Activated CD4-positive, alpha-beta T cell treated with anti-CD3 and anti-CD28 coated beads, Interleukin-2, amount 10 ng/mL, durations not matched to agents 24 days and 14 days (primary cell): ENCODE results near the gene CUX1. TPM values are rescaled to one million over a fixed set of nuclear protein-coding genes. Genes with fewer than 3 reads are reported as not detected.
"Not testable (repeated sequence)": the region's sequence is repeated elsewhere in the genome, so short reads cannot be mapped to it uniquely, and the experiment has no call there.

Source experiments
- DNase-seq: peaks from one replicate; pipeline ENCODE4 v3.0.0; 2022
- H3K27ac Mint-ChIP-seq: one replicate; pipeline ENCODE4 v1.8.0; 2022; ENCODE audit warnings: mild to moderate bottlenecking, mixed read lengths
- H3K27me3 Mint-ChIP-seq: one replicate; pipeline ENCODE4 v1.8.0; 2022; ENCODE audit warnings: mixed read lengths
- H3K36me3 Mint-ChIP-seq: one replicate; pipeline ENCODE4 v1.8.0; 2022; ENCODE audit warnings: low read depth, mild to moderate bottlenecking, mixed read lengths
- H3K4me1 Mint-ChIP-seq: one replicate; pipeline ENCODE4 v1.8.0; 2021; ENCODE audit warnings: mixed read lengths
- H3K4me3 Mint-ChIP-seq: one replicate; pipeline ENCODE4 v1.8.0; 2022; ENCODE audit warnings: mild to moderate bottlenecking, moderate library complexity, mixed read lengths
- H3K9me3 Mint-ChIP-seq: one replicate; pipeline ENCODE4 v1.8.0; 2021; ENCODE audit warnings: mixed read lengths
- intact Hi-C: fragments of 100-400 bp; cut with micrococcal nuclease; formaldehyde crosslinking; loops from one replicate; pipeline ENCODE4 v1.15.1; 2023
- total RNA-seq: library from RNA; stranded (reverse); gene quantifications from 2 replicates; pipeline ENCODE4 v1.2.3, GENCODE V29; 2022

The CUX1 gene
- total RNA-seq, 1 donor from 2014 or later = 31.5 TPM

DNA sequence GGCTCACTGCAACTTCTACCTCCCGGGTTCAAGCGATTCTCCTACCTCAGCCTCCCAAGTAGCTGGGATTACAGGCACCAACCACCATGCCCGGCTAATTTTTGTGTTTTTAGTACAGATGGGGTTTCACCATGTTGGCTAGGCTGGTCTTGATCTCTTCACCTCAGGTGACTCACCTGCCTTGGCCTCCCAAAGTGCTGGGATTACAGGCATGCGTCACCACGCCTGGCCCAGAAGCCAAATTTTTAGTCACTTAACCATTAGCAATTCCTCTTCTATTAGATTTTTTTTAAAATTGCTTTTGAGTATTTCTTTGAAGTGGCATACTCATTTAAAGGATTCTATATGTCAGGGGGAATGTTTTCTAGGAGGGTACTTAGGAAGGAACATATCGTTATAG, 112.5 kb downstream of the CUX1 start:
- DNase-seq, intact Hi-C loops, H3K27ac Mint-ChIP-seq, H3K4me3 Mint-ChIP-seq, H3K36me3 Mint-ChIP-seq, H3K4me1 Mint-ChIP-seq, H3K9me3 Mint-ChIP-seq, H3K27me3 Mint-ChIP-seq: not testable (repeated sequence)

DNA sequence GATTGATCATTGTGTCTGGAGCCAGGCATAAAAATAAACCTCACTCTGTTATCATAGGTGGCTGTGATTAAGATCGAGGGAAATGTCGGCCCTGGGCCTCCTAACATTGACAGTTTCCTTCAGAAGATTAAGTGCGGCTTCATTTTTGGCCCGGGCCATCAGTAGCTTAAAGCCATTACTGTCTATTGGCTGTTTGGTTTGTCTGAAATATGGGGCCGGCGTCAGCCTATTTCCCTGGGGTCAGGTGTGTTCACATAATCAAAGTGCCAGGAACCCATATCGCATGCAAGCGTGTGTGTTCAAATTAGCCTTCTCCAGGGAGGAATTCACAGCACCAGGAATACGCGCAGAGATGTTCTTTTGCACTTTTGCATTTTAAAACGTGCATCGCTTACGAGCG, 114.7 kb downstream of the CUX1 start:
- Mint-ChIP-seq H3K27me3 (no peaks in the 10 kb centered on the region), H3K4me3 (no peak overlapping the region), H3K36me3 (peaks cover 4% of the 10 kb centered on the region), H3K27ac (no peak overlapping the region), H3K4me1 (no peaks in the 10 kb centered on the region), H3K9me3 (no peaks in the 10 kb centered on the region)
- intact Hi-C loops = no loop called here
- DNase-seq = no peak

DNA sequence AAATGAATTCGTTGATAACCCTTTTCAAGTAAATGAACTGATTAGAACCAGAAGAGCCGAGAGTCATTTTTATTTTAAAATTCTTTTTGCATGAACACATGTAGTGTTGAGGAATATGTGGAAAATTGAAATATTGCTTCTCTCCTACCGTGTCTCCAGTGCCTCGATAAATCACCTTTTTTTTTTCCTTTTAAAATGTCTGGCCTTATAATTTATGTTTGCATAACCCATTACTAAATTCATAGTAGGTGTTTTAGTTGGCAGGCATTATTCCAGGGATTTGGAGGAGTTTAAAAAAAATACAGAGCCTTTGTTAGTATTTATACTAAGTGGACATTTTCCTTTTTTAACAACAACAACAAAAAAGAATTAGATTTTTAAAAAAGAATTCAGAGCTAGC, 115.6 kb downstream of the CUX1 start:
- peaks cover 4% of the 10 kb centered on the region for H3K36me3 Mint-ChIP-seq
- H3K4me3 Mint-ChIP-seq = no peak overlapping the region
- intact Hi-C loops = no loop called here
- H3K9me3 Mint-ChIP-seq = no peaks in the 10 kb centered on the region
- H3K27ac Mint-ChIP-seq = no peak overlapping the region
- H3K27me3 Mint-ChIP-seq = no peaks in the 10 kb centered on the region
- DNase-seq = no peak
- no peaks in the 10 kb centered on the region for H3K4me1 Mint-ChIP-seq

DNA sequence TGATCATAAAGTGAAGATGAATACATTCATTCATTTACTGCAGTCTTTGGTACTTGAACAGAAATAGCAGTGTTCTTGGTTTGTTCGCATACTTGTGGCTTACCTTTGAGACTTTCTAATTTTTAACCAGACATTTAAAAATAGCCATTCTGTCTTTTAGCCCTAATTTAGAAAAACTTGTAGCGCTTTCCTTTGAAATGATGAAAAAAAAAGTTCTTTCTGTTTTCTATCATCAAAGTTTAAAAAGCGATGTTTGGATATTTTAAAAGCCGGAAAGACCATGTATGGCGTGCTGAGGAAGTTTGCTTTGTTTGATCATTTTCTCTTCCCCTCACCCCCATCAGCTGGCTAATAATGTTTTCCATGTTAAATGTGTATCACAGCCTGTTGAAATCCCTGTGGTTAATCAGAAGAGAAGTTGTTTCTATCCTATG, 116.3 kb downstream of the CUX1 start:
- Mint-ChIP-seq H3K4me3 (no peak overlapping the region), H3K9me3 (no peaks in the 10 kb centered on the region), H3K27ac (no peak overlapping the region), H3K4me1 (no peaks in the 10 kb centered on the region), H3K27me3 (no peaks in the 10 kb centered on the region), H3K36me3 (peaks cover 4% of the 10 kb centered on the region)
- intact Hi-C loops = no loop called here
- no peak for DNase-seq

DNA sequence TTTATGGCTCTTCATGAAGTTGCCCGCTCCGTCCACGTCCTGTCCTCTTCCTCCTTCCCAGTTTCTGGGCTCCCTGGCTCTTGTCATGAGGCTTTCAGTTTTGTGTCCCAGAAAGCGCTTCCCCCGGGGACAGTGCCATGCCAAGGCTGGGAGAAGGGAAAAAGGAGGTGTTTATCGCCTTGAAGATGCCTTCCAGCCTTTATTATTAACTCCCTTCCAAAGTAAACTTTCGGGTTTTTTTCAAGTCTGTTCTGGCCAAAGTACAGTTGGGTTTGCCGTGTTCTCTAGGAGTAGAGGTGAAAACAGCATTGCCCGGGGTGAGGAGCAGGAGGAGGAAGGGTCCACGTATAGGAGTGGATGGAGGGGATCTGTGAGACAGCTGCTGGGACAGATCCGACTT, 117.2 kb downstream of the CUX1 start:
- H3K4me1 Mint-ChIP-seq = no peaks in the 10 kb centered on the region
- no peaks in the 10 kb centered on the region for H3K9me3 Mint-ChIP-seq
- intact Hi-C loops = no loop called here
- H3K27ac Mint-ChIP-seq = no peak overlapping the region
- no peak for DNase-seq
- H3K36me3 Mint-ChIP-seq = peaks cover 4% of the 10 kb centered on the region
- H3K27me3 Mint-ChIP-seq = no peaks in the 10 kb centered on the region
- H3K4me3 Mint-ChIP-seq = no peak overlapping the region

DNA sequence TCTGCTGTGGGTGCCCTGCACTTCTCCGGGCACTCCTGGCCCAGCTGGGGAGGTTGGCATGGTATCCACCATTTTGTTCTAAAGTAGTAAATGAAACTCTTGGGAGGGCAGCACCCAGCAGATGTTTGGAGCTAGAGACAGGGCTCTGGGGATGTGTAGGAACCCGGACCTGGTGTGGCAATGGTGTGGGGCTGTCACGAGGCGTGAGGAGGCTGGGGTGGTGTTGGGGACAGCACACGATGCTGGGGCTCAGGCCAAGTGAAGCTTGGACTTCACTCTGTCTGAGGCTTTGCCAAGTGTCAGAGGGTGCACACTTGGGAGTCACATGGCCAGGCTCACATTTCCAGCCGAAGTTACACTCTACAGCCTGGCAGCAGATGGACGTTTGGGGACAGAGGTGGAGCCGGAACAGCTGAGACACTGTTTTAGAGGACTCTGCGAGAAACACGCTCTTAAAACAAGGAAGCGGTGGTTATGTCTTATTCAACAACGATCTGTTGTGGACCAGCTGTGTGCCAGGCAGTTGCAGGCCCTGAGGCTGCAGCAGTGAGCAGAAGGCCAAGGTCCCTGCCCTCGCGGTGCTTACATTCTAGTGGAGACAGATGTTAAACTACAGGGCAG, 118.2 kb downstream of the CUX1 start:
- H3K27me3 Mint-ChIP-seq = no peaks in the 10 kb centered on the region
- H3K27ac Mint-ChIP-seq = no peak overlapping the region
- peaks cover 2% of the 10 kb centered on the region for H3K36me3 Mint-ChIP-seq
- DNase-seq = no peak
- no peaks in the 10 kb centered on the region for H3K4me1 Mint-ChIP-seq
- no peak overlapping the region for H3K4me3 Mint-ChIP-seq
- intact Hi-C loops = no loop called here
- no peaks in the 10 kb centered on the region for H3K9me3 Mint-ChIP-seq

DNA sequence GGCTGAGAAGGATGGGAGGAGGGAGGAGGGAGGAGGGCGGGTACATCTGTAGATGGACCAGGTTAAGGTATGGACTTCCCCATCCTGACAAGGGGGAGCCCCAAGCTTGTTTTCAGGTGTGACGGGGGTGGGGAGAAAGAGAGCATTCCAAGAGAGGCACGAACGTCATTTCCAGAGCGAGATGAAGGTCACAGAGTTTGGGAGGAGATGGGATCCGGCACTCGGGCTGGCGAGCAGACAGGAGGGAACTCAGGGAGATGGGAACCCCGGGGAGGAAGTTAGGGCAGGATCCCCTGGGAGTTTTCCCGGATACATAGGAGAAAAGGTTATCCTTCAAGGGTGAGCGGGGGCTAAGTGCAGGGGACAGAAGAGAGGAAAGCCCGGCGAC, 118.8 kb downstream of the CUX1 start:
- DNase-seq = no peak
- Mint-ChIP-seq H3K27me3 (no peaks in the 10 kb centered on the region), H3K4me3 (no peak overlapping the region), H3K9me3 (no peaks in the 10 kb centered on the region), H3K36me3 (no peaks in the 10 kb centered on the region), H3K27ac (no peak overlapping the region), H3K4me1 (no peaks in the 10 kb centered on the region)
- intact Hi-C loops = no loop called here

DNA sequence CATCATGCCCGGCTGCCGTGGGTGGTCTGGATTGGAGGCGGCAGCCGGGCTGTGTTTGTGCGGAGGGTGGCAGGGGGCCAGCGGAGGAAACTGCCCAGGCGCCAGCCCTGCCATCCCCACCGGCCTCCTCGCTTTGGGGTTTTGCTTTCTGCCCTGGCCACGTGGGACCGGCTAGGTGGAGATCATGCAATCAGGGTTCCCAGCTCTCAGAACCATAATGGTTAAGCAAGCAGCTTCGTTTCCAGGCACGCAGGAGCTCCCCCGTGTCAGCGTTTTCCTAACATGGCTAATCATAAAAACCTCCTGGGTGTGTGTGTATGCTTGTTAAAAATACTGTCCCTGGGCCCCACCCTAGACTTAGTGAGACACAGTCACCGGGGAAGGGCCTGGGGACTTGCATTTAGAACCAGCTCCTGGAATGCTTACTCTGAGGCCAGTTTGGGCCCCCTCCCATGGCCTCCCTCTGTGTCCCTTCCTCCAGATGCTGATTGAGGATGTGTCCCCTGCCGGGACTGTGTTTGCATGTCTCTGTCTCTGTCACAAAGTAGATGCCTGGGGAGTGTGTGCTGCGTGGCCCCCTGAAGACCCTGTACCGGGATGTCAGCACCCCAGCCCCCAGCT, 119.3 kb downstream of the CUX1 start:
- H3K27me3 Mint-ChIP-seq = no peaks in the 10 kb centered on the region

DNA sequence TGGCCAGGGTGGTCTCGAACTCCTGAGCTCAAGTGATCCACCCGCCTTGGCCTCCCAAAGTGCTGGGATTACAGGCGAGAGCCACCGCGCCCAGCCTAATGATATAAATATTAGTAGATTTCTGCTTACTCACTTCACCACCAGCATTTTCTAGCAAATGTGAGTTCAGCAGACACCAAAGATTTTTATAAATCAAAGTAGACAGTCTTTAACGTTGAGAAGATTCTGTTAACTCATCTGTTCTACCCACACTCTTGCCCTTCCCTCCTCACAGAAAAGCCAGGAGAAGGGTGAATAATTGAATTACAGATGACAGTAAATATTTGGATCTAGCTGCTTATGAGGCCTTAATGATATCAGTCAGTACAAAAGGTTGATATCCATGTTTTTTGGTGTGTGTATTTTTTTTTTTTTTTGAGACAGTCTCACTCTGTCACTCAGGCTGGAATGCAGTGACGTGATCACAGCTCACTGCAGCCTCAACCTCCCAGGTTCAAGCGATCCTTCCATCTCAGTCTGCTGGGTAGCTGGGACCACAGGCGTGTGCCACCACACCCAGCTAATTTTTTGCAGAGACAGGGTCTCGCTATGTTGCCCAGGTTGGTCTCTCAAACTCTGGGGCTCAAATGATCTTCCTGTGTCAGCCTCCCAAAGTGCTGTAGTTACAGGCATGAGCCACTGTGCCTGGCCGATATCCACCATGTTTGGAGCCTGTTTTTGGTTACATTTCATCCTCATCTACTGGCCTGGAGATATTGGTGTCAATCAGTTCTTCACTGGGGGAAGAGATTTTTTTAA, 120.5 kb downstream of the CUX1 start:
- Mint-ChIP-seq H3K36me3 (no peaks in the 10 kb centered on the region), H3K27ac (no peak overlapping the region), H3K9me3 (no peaks in the 10 kb centered on the region), H3K4me1 (no peaks in the 10 kb centered on the region), H3K4me3 (no peak overlapping the region), H3K27me3 (no peaks in the 10 kb centered on the region)
- no peak for DNase-seq
- intact Hi-C loops = no loop called here

More for the DNA sequence above, 119.3 kb downstream of the CUX1 start:
- no peaks in the 10 kb centered on the region for H3K36me3 Mint-ChIP-seq
- no peaks in the 10 kb centered on the region for H3K4me1 Mint-ChIP-seq
- no peak for DNase-seq
- H3K9me3 Mint-ChIP-seq = no peaks in the 10 kb centered on the region
- H3K27ac Mint-ChIP-seq = no peak overlapping the region
- no peak overlapping the region for H3K4me3 Mint-ChIP-seq
- intact Hi-C loops = no loop called here

DNA sequence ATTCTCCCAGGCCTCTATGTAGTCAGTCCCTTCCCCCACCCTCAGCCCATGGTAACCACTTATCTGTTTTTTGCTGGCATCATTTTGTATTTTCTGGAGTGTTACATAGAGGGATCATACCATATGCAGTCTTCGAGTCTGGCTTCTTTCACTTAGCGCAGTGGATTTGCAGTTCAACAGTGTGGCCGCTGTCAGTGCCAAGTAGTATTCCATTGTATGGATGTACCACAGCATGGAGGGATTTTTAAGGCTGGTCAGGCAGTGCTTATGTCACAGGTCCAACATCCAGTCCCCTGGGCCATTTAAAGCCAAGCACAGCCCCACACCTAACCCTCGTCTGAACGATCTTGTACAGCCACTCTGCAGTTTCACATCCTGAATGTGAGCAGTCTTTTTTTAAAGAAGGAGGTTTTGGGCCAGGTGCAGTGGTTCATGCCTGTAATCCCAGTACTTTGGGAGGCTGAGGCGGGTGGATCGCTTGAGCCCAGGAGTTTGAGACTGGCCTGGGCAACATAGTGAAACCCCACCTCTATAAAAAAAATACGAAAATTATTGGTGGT, 121.8 kb downstream of the CUX1 start:
- no peak for DNase-seq
- Mint-ChIP-seq H3K9me3 (no peaks in the 10 kb centered on the region), H3K27me3 (no peaks in the 10 kb centered on the region), H3K4me3 (no peak overlapping the region), H3K27ac (no peak overlapping the region), H3K36me3 (no peaks in the 10 kb centered on the region), H3K4me1 (no peaks in the 10 kb centered on the region)
- intact Hi-C loops = no loop called here

DNA sequence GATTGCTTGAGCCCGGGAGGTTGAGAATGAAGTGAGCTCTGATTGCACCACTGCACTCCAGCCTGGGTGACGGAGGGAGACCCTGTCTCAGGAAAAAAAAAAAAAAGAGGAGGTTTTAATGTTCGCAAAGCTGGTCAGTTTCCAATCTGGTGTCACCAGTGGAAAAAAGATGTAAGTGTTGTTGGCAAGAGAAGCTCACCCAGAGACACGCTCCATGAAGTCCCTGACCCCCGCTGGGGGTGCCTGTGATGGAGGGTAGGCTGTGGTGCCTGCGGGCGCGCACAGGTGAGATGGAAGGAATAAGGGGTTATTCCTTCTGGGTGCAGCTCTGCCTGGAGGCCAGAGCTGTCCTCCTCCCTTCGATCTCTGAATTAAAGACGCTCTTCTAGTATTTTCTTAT, 122.7 kb downstream of the CUX1 start:
- H3K27me3 Mint-ChIP-seq = no peaks in the 10 kb centered on the region
- intact Hi-C loops = no loop called here
- H3K36me3 Mint-ChIP-seq = no peaks in the 10 kb centered on the region
- no peaks in the 10 kb centered on the region for H3K4me1 Mint-ChIP-seq
- no peak overlapping the region for H3K27ac Mint-ChIP-seq
- no peak for DNase-seq
- H3K9me3 Mint-ChIP-seq = no peaks in the 10 kb centered on the region
- H3K4me3 Mint-ChIP-seq = no peak overlapping the region

DNA sequence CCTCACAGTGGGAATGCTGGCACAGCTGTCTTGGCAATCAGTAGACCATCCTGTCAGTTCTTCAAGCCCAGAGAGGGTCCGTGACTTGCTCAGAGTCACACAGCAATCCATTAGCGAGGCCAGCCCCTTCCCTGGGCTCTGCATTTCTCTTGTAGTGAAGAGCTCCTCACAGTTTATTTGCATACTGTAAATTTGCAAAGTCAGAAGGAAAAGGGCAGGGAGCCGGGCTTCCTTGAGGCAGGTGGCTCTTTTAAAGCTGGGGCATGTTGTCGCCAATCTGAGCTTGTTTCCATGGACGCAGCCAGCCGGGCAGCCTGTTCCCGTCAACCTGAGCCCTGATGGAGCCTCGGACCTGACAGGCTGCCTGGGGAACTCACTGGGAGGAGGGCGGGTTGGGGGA, 123.4 kb downstream of the CUX1 start:
- Mint-ChIP-seq H3K4me3 (no peak overlapping the region), H3K9me3 (no peaks in the 10 kb centered on the region), H3K27me3 (no peaks in the 10 kb centered on the region), H3K27ac (no peak overlapping the region), H3K36me3 (no peaks in the 10 kb centered on the region), H3K4me1 (no peaks in the 10 kb centered on the region)
- DNase-seq = no peak
- intact Hi-C loops = no loop called here

DNA sequence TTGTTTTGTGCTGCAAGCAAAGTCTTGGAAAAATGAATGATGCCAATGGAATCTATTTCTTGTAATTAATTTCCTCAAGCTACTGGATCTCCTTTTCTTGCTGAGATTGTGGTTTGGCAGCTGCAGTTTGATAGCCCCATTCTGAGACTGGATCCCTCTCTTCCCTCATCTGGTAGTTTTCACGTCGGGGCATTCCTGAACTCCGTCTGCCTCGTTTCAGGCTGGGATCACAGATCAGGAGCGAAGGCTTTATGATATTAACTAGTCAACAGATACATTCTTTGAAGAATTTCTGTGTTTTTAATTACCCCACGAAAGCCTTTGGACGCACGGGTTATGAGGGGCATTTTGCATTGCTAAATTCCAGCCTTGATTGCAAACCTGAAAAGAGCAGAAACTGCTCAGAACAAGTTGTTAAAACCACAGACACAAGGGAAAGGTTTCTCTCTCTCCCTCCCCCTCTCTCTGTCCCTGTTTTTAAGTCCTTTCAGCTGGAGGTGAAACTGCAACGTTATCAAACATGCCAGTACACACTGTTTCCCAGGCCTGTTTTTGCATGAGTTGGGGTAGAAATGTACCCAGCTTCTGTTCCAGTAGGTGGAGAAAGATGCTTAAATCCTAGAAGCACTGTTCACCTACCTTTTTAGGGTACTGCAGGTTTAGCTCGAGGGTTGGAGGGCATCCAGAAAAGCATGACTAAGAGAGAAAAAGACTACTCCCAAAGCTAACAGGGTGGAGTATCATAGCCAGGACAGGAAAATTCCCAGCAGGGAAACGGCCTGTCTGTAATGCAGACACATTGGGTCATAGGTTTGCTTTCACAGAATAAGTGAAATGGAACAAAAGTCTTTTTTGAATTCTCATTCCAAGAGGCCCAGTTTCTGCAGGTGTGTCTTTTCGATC, 124.3 kb downstream of the CUX1 start:
- Mint-ChIP-seq H3K9me3 (no peaks in the 10 kb centered on the region), H3K27me3 (no peaks in the 10 kb centered on the region), H3K4me1 (no peaks in the 10 kb centered on the region), H3K27ac (no peak overlapping the region), H3K4me3 (no peak overlapping the region), H3K36me3 (no peaks in the 10 kb centered on the region)
- intact Hi-C loops = no loop called here
- DNase-seq = no peak
